AG20443 (cell line): ENCODE data around the gene RGS11.

Experiments
- DNase-seq: peaks from one replicate; pipeline ENCODE4 v3.0.0; 2012; ENCODE audit warnings: low spot score, mixed read lengths

The RGS11 gene

DNA sequence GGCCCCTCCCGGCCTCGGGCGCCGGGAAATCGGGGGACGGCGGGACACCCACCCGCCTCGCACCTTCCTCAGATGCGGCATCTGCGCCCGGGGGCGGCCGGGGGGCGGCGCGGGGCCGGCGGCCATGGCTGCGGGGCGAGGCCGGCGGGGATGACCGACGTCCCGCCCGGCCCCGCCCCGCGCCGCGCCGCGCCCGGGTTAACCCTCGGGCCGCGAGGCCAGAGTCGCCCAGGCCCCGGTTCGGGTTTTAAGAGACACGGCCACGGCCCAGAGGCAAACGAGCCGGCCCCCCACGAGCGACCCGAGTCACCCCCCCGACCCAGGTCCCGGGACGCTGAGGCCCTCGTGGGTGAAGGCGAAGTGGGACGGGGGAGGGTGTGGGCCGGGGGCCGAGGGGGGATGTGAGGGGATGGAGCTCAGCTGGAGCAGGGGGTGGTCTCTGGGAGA is at the start of gene RGS11:
Gene RGS11, minus strand, starts transcription at position 159 of the 447 bp plus-strand sequence. Its CDS starts 33 bp downstream, at position 126.
- DNase-seq: peak; percentile 75

DNA sequence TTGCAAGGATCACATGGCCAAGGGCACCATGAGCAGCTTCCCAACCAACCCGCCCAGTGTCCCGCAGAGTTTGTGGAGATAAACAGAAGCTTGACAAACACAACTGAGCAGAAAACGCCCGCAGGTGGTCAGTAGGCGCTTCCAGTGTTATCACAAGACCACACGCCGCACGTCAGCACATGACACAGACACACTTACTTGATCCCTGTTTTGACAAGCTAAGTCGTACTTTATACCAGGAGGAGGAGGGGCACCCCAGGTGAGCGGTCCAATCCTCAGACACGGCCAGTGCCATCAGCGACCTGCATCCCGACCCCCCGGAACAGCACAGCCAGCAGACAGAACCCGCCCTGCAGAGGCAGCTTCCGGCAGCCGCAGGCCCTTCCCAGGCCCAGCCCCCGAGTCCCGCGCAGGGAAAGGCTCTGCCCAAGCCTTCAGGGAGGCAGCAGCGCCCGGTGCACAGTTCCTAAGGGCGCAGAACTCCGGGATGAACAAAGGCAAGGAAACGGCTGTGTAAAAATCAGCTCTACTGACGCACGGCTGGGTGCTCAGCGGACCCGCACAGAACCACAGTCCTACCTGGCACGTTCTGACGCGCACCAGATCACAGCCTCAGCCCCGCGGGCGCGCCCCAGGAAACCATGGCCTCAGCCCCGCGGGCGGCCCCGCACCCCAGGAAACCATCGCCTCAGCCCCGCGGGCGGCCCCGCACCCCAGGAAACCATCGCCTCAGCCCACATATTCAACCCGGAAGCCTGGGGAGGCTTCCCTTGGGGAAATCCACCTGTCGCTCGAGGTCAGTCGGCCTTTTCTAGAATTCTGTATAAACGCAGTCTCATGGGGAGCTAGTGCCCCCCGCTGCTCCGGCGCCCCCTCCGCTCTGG is 48.9 kb upstream of the RGS11 start:
- no peak for DNase-seq

DNA sequence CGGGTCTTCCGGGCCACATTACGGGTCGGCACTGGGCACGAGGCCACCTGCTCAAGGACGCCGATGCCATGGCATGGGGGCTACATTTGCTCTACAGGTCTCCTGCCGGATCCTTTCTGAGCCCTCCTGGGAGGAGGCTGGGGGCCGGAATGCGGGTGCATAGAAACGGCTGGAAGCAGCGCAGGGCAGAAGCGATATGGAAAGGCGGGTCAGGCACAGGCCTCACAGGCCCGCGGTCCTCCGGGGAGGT is 48.4 kb upstream of the RGS11 start:
- no peak for DNase-seq

DNA sequence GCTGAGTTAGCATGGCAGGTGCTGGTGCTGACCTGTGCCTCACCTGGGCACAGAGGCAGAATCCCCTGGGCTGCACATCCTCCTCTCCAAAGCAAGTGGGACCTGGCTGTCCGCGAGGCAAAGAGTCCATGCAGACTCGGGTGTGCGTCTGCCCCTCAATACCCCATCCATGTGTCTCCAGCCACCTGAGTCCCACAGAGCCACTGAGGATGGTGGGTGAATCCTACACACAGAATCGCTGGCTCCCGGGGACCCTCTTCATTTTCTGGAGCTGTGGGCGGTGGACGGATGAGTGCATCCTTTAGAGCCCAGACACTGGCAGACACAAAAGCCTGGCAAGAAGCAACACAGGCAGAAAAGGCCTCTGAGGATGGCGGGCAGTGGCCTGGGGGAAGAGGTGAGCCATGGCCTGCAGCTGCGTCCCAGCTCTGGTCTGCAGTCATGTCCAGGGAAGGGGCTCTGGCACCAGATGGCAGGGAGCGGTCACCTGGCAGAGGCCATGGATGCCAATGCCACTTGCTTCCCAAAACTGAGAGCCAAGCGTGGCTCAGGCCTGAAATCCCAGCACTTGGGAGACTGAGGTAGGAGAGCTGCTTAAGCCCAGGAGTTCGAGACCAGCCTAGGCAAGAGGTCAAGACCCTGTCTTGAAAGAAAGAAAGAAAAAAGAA is 46.9 kb upstream of the RGS11 start:
- no peak for DNase-seq

DNA sequence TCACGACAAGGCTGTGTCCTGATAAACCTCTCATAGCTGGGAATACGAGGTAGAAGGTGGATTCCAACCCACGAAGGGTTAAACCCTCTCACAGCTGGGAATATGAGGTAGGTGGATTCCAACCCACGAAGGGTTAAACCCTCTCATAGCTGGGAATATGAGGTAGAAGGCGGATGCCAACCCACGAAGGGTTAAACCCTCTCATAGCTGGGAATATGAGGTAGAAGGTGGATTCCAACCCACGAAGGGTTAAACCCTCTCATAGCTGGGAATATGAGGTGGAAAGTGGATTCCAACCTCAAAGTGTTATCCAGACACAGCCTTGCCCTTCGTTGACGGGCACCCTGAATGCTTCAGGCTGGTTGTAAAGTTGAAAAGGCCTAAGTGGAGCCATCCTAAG is 45.8 kb upstream of the RGS11 start:
- DNase-seq: no peak

DNA sequence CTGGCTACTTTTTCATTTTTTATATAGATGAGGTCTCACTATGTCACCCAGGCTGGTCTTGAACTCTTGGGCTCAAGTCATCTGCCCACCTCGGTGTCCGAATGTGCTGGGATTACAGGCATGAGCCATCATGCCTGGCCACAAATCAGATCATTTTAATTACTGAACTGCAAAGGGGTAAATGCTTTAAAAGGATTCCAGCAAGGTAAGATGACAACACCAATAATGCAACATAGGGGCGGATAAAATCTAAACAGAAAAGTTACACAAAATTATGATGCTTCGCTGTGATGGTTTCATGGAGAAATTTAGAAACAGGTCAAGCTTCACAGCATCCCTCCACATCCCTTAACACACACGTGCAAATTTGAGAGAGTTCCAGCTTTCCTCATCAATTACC is 44.5 kb upstream of the RGS11 start:
- DNase-seq: no peak

DNA sequence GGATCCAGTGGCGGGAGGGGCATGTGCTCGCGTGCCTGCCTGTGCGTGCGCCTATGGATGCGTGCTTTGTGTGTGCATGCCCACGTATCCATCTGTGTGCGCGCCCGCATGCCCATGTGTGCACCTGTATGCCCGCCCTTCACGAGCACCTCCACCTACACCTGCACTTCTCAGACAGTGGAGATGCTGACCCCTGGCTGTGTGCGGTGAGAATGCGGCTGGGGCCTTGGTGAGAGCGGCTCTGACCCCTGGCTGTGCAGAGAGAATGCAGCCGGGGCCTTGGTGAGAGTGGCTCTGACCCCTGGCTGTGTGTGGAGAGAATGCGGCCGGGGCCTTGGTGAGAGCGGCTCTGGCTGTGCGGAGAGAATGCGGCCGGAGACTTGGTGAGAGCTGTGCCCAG is 42.9 kb upstream of the RGS11 start:
- DNase-seq: no peak

DNA sequence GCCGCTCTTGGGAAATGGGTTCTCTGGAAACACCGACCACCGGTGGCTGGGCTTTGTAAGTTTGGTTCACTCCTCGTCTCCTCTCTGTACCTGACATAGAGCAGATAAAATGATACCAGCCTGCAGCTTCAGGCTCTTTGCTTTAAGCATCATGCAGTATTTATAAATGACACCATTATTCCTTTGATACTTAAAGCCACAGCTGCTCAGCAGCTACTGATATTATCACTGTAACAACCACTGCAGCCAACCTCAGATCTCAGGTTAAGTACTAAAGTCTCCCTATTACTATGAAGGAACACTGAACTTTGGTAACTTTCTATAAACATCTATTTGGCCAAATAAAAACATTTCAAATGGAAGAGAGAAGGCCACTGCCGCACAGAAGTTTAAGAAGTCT is 41.8 kb upstream of the RGS11 start:
- DNase-seq: no peak

DNA sequence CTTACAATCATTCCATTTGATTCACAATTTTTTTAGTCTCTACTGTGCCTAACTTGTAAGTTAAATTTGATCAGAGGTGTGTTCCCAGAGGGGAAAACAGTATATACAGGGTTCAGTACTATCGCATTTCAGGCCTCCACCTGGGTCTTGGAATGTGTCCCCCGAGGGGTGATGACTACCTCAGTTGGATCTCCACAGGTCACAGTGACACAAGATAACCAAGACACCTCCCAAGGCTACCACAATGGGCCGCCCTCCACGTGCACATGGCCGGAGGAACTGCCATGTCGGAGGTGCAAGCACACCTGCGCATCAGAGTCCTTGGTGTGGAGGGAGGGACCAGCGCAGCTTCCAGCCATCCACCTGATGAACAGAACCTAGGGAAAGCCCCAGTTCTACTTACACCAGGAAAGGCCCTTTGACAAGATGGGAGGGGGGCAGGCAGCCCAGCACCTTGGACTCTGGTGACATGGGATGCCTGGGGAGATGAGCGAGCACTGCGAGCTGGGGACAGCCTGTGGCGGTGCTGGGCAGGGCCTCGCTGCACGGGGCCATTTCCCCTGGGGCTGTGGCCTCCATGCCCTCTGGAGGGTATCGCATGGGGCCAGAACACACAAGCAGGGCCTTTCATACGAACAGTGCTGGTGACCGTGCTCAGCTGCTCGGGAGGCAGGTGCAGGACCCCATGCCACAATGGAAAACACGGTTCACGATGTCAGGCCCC is 41.2 kb upstream of the RGS11 start:
- DNase-seq: no peak

DNA sequence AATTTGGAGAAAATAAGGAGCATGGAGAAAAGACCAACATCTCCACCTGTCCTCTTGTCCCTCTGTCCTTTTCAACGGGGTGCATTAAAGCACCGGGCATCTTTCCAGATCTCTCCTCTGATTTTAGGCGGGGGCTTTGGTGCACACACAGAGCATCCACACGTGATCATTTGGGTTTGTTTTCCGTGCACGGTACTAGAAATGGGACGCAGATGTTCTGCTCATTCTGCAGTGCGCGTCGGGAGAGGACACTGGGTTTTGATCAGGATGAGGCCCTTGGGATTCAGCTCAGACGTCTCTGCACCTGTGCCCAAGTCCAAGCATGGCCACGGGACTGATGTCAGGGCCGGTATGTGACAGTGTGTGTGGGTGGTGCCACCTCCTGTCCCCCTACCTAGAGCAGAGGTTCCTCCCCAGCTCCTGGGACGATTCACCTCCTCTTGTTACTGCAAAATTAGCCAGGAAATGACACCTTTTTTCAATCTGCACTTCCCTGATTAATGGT is 39.1 kb upstream of the RGS11 start:
- DNase-seq: no peak

DNA sequence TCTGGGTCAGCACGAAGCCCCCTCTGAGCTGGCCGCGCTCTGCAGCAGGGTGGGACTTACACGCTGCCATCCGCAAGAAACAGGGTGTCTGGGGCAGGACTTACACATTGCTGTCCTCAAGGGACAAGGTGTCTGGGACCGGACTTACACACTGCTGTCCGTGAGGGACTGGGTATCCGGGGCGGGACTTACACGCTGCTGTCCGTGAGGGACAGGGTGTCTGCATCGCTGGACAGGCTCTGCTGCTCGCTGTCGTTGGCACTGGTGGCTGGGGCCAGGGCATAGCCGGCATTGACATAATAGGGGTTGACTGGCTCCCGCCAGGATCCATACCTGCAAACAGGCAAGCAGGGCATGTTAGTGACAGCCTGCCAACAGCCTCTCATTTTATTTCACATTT is 38.6 kb upstream of the RGS11 start:
- no peak for DNase-seq

DNA sequence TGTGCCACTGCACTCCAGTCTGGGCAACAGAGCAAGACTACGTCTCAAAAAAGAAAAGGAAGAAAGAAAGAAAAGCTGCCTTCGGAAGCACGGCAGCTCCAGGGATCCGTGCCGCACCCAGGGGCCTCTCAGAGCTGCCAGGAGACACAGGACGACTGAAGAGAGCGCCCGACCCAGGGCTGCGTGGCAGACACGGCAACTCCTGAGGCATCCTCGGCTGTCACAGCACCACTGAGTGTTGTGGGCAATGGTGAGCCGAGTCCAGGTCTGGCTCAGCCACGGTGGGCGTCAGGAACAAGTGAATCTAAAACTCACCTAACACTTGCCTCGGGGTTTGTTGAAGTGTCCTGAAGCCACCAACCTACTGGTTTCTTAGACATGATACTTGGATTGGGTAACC is 36.0 kb upstream of the RGS11 start:
- DNase-seq: no peak

DNA sequence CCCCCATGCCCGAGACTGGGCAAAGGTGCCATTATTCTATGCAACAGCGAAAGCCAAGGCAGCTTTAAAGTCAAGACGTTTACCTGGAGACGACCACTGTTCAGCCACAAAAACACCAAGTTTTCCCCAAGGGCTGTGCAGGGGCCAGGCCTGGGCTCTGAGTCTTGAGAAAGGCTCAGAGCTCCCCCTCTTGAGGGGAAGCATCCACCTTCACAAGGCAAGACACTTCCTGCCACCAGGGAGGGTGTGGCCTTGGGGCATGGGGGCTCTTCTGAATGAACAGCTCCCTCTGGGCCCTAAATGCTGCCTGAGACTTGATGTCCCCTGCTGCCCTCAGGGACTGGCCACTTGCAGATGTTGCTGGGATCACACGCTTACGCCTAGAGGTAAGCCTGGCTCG is 33.7 kb upstream of the RGS11 start:
- DNase-seq: no peak

DNA sequence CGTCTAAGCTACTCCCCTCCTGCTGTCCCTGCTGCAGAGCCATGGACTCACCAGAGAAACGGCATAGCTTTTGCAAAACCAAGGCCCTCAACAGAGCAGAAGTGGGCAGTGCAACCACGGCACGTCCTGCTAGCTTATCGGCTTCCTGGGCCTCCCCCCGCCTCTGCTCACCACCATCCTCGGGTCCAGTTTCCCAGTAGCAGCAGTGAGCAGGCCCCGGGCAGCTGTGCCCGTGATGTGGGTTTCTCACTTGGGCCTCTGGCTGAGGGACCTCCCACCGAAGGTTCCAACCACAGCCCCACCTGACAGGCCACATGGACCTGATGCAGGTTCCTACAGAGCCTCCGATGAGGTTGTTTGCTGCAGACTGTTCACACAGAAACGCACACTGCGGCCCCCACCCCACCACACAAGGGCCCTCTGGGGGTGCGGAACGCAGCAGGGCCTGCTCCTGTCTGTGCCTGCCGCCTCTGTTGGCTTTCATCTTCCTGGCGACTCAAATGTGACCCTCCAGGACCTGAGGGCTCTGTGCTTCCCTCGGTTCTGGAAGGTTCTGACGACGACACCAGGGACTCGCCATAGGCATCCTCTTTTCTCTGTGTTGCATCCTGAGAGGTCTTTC is 32.1 kb upstream of the RGS11 start:
- no peak for DNase-seq

DNA sequence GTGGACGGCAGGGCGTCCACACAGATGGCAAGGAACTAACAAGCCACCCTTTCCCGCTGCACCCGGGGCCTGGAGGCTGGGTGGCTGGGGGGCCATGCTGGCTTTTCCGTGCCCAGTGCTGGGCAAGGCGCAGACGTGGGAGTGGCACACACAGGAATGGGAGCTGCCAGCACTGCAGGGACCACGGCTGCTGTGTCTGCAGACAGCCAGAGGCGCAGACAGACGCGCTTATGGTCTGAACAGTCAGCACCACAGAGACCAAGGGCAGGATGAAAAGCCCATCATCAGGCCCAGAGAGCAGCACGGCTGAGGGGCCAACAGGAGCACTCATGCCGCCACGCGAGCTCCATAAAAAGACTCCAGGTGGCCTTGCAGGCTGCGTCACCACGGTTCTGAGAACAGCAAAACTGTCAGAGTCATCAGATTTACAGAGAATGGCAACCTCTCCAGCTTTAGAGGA is 31.2 kb upstream of the RGS11 start:
- DNase-seq: no peak

DNA sequence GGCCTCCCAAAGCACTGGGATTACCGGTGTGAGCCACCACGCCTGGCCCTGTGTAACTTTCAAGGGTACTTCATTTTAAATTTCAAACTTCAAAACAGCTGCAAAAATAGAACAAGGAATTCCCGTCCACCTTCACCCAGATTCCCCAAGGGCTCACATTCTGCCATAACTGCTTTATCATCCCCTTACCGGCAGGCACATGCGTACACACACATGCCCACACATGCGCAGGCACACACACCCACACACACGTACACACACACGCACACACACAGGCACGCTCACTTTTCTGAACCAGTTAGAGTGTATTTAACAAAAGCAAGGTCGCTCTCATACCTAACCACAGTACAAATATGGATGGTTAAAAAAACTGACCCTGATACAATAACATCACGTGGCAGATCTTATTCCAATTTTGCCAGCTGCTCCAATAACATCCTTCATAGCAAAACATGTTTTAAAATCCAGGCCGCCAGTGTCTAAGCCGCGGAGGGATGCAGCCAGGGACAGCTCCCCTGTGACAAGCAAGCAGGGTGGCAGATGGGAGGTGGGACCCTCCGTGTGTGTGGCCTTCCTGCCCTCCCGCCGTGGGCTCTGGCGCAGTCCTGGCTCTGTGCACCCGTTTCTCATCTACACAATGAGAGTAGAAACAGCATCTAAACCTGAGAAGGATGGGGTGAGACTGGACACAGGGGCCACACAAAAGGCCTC is 30.3 kb upstream of the RGS11 start:
- no peak for DNase-seq

DNA sequence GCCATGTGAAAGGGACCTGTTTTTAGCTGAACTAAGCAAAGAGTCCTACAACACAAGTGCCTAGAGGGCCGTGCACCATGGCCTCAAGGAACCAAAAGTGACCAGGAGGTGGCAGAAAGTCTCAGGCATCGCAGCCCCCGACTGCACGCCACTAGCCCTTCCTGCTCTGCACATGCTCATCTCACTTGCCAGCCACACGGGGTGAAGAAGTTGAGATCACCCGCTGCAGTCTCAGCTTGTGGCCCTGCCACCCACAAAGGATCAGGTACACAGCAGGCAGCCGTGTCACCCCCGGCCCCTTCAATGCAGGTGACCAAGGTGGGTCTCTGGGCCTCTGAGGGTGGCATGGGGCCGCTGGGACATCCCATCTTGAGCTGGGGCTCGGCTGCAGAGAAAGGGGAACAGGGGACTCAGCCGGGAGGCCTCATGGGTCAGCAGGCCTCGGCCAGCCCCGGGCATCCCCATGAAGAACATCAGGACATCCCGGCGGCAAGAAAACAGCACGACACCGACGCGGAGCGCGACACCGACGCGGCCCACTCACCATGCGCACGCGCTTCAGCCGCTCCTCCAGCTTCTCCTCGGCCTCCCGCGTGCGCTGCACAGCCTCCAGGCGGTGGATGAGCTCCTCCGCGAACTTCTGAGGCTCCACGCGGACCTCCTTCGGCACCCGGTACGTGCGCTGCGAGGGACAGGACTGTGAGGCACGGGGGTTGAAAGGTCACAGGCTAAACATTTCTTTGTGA is 28.2 kb upstream of the RGS11 start:
- no peak for DNase-seq

DNA sequence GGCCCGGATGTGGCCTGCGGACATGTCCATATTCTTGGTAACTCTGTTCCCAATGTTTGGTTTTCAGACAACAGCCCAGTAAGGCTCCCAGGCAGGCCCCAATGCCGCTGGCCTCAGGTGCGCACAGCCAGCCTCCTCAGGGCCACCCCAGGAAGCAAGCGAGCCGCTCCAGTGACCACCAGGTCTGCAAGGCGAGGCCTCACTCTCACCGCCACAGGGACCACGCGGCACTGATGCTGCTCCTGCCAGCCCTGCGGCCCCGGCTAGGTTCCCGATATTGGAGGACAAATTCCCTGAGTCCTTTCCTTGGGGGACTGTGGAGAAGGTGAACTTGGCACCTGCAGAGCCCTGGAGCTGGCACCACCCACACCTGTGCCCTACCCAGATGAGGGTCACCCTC is 26.2 kb upstream of the RGS11 start:
- DNase-seq: no peak

DNA sequence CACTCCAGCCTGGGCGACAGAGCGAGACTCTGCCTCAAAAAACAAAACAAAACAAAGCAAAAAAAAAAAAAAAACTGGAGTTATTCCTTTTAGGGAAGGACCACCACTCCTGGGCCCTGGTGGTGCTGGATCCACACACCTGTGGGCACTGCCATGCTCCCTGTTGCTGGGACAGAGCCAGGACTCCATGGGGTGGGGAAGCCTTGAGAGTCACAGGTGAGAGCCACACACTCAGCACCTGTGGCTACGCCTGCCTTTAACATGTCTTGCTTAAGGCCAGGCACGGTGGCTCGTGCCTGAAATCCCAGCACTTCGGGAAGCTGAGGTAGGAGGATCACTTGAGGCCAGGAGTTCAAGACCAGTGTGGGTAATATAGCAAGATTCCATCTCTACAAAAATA is 25.5 kb upstream of the RGS11 start:
- no peak for DNase-seq

DNA sequence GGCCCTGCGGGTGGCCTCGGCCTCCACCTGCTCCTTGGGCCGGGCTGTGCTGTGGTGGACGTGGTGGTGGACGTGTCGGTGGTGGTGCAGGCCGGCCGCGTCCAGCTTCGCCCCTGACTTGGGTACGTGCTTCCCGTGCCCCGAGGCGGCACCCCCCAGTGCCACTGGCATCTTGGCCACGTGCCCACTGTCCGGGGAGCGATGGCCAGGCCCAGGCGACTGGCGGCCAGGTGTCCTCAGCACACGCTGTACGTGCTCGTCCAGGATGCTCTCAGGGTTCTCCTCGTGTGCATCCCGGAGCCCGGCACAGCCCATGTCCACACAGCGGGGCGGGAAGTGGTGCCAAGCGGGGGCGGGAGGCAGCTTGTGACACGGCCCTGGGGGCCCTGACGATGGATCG is 22.1 kb upstream of the RGS11 start:
- DNase-seq: no peak
